Activated gamma-delta T cell treated with Interleukin-2 at 50 U/mL for 16 hours (primary cell): ENCODE results near the gene OVOL1.

Experiments used
- DNase-seq: peaks from one replicate; pipeline ENCODE4 v3.0.0-alpha.2; 2020

OVOL1 gene

DNA sequence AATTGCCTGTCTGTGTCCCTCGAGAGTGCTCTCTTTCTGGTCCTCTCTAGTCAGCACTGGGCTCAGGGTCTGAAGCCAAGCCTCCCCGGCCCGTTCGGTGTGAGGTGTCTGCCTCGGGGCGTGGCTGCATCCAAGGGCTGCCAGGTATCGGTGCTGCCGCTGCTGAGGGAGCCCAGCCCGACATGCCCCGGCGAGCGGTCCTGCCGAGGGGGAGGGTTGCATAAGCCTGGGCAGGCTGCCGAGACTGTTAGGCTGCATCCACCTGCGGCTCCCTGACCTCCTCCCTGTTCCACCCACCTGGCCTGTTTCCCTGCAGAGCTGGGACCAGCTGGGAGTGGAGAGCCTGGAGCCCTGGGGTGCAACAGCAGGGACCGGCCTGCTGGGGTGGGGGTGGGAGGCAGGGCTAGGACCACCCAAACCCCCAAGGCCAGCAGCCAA, 6.3 kb downstream of the OVOL1 start:
- no peak for DNase-seq

DNA sequence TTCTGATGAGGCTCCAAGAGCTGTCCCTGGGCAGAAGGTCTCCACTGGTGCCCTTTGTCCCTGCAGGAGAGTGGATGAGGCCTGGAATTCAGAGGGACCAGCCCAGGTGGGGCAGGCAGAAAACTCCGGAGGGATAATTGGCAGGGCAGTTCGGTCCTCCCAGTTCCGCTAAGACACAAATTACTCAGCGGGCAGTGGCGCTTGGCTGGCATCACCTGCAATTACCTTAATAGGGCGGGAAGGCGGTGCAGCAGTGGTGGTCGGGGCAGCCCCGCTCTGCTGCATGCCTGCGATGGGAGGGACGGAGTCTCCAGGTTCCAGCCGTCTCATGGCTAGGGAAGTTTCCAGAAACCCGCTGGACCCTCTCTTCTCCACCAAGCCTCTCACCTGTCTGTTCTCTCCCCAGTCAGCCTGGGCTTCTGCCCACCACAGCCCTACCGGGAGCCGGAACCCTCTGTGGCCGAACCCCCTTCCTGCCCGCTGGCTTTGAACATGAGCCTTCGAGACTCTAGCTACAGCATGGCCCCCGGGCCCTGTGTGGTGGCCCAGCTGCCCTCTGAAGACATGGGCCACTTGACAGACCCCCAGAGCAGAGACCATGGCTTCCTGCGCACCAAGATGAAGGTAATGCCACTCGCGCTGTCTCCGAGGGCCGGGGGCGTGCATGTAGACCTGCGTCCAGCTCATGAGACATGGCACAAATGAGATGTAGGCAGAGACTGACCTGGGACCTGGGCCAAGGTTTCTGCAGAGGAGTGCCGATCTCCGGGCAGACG, 7.0 kb downstream of the OVOL1 start:
- DNase-seq = no peak

DNA sequence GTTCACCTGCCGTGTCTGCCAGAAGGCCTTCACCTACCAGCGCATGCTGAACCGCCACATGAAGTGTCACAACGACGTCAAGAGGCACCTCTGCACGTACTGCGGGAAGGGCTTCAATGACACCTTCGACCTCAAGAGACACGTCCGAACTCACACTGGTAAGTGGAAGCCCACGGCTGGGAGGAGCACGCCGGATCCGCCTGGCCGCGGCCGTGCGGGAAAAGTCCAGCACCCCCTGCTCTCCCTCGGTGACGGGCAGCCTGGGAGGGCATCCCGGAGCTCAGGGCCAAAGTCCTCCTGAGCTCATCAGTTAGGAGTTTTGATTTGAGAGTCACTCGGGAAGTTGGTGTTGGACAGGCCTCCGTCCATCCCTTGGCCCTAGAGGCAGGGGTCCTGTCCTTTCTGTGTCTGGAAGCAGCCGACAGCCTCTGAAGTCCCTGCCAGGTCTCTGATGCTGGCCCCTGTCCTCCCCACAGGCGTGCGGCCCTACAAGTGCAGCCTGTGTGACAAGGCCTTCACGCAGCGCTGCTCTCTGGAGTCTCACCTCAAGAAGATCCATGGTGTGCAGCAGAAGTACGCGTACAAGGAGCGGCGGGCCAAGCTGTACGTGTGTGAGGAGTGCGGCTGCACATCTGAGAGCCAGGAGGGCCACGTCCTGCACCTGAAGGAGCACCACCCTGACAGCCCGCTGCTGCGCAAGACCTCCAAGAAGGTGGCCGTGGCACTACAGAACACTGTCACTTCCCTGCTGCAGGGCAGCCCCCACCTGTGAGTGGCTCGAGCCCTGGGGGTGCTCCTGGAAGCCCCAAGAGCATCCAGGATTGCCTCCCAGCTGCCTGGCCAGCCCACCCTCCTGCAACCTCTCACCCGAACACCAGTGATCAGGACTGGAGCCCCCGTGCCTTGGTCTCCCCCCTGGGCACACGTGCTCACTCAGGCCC, 8.0 kb downstream of the OVOL1 start:
- DNase-seq = no peak

DNA sequence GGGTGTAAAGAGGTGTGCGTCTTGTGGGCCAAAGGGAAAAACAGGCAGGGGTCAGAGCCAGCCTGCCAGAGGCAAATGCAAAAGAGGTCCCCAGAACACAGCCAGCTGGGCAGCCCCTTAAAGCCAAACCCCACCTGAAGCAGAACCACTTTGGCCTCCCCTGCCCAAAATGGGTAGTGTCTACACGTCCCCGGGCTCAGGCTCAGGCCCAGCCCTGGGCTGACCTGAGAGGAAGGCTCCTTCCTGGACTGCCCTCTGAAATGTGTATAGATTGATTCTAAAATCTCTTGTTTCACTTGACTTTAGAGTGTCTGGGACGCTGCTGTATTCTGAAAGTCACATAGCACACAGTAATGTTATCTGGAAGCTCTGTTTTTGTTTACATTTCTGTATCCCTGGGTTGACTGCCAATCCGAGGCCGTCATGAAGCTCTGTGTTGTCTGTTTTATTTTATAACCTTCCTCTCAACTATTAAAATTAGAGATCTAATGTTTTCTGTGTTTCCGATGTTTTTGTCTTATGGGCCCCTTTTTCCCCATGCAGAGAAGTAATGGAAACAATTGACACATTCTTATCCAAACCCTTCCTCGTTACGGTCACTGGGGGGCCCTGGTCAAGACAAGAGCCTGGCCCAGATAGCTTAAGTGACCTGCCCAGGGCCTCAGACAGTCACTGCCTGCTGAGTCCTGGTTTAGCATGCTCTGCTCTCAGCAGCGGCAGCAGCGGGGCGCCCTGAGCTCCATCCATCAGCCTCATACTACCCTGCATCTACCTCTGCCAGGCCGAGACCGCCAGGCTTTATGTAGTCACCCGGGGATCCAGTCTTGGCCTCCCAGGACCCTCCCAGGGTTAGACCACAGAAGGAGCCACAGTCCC, 10.1 kb downstream of the OVOL1 start:
- no peak for DNase-seq

DNA sequence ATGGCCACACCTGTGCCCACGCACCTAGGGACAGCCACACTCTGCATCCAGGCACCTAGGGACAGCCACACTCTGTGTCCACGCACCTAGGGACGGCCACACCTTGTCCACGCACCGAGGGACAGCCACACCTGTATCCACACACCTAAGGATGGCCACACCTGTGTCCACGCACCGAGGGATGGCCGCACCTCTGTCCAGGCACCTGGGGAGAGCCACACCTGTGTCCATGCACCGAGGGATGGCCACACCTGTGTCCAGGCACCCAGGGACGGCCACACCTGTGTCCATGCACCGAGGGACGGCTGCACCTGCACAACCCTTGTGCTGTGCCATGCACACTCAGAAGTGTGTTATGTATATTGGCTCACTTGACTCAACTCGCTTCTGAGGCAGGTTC, 10.8 kb downstream of the OVOL1 start:
- DNase-seq = no peak

DNA sequence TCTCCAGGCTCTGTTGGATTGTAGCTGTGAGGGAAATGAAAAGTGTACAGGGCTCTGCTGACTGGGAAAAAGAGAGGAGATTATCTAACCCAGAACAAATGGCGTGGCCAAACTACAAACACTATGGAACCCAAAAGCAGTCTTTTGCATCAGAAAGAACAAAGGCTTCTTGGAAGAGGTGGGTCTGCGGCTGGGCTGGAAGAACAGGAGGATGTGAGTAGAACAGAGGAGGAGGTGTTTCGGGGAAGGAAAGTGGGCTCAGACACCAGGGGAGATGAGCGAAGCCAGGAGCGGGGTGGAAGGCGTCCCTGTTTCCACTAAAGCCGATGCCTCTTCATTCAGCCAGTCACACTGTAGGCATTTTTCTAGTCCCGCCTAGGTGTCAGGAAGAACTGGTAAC, 12.0 kb downstream of the OVOL1 start:
- no peak for DNase-seq

DNA sequence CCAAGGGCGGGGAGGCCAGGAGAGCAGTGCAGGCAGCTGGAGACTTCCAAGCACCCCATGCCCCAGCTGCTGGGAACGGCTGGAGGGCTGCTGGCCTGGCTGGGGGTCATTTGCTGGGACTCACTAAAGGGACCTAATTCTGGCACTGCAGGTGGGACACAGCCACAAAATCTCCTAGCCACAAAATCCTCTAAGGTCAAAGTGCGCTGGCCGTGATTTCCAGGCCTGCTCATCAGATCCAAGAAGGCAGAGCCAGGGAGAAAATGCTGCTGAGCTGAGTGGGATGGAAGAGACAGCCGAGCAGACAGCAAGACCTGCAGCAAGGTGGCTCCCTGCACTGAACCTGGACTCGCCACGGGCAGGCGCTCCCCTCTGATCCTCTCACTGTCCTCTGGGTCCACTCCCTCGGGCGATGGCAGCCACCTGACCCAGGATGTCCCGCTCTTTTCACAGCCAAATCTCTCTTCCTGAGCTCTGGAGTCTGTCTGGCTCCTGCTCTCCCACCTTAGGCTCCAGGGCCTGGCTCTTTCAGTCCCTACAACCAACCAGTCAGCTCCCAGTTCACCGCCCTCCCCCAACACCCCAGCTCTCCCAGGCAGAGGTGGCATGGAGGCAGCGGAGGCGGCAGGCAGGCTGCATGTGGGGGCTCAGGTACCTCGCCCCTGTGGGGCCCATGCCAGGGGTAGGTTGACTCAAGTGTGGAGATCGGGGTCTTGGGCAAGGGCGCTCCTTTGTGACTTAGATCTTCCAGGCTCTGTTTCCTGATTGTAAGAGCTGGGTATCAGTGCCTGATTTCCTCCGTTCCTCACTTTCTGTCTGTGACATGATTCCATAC, 14.5 kb downstream of the OVOL1 start:
- DNase-seq = no peak

DNA sequence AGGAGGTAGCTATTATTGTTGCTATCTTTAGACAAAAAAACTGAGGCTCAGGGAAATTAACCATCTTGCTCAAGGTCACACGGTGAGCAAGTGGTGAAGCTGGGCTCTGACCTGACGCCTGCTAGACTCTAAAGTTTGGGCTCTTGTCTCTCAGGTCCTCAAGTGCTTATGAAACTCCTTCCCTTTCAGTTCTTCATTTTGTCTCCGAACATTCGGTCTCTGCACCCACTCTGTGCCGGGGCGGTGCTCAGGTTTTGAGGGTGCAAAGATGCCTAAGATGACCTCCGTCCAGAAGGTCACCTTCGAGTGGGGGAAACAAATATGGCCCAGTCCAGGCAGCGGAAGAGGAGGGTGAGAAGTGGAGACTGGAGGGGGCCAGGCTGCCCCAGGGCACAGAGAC, 16.0 kb downstream of the OVOL1 start:
- no peak for DNase-seq

DNA sequence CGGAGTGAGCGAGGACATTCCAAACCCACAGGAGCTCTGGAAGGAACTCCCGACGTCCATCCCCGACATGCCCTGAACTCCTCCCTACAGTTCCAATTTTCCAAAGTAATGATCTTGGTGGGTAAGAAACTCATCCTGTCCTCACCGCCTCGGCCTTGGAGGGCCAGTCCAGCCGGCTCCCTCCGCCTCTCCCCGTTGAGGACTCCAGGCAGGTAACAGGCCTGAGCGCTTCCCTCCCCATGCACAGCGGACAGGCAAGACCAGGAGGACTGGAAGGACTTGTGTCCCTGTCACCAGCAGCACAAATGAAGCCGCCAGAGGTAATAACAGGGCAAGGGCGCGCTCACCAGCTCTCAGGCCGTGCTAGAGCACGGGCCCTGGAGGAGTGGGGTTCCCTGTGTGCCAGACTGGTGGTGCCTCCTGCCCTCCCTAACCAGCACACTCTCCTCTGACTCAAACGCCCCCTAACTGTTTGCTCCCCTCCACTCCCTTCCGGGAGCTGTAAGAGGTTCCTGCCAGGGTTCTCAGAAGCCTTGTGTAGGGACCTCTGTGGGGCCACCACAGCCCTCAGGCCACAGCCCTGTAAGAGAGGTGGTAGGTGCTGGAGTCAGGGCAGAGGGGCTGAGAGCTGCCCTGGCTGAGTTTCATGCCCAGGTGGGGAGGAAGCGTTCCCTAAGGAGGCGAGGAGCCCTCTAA, 17.1 kb downstream of the OVOL1 start:
- no peak for DNase-seq

DNA sequence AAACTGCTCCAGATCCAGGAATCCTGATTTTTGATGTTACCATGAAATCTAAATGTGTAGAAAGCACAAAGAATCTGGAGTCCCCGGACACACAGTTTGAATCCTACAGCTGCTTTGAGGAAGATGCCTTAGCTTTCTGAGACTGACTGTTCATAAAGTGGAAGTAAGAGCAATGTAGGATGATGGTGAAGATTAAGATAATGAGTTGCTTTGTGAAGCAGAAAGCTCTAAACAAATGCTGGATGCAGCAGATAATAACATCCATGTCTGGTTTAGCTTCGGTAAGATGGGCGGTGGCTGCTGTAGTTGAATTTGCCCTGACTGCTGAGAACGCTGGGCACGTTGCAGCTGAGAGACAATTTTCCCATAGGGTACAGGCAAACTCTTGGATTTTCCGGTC, 20.1 kb downstream of the OVOL1 start:
- DNase-seq = no peak

DNA sequence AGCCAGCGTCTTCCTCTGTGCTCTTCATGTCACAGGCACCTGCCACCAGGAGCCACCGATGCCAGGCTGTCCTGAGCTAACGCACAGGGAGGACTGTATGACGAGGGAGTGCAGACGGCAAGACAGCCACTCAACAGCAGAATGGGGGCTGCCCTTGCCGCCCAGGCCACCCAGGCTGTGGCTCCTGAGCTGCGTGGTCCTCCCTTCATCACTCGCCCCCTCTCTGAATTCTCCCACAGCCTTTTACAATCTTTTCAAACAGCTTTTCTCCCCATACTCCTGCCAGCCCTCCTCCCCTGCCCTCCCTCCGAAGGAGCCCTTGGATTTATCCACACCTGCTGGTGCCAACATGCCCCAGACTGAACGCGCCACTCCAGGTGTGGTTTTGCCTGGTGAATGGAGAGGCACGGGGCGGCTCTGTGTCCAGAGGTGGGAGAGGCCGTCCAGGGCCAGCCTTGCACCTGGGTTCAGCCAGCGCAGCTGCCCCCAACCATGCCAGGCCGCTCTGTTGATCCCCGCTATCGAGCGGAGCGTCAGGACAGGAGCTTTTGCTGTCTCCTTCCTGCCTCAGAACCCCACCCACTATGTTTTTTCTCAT, 22.0 kb downstream of the OVOL1 start:
- DNase-seq = no peak

DNA sequence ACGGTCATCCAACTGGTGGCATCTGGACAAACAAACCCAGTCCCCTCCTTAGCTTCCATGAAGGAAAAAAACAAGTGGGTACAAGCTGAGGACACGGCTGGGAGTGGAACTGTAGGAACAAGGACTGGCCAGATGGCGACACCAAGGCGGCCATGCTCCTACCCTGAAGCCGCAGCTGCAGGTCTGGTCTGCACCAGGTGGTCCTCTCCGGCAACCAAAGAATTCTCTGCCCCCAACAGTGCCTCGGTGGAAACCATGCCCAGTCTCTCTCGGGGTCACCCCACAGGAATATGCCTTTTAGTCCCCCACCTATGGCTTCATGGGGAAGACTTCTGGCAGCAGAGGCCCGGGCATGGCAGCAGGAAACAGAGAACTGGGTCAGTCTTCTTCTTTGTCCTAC, 22.6 kb downstream of the OVOL1 start:
- DNase-seq = no peak

DNA sequence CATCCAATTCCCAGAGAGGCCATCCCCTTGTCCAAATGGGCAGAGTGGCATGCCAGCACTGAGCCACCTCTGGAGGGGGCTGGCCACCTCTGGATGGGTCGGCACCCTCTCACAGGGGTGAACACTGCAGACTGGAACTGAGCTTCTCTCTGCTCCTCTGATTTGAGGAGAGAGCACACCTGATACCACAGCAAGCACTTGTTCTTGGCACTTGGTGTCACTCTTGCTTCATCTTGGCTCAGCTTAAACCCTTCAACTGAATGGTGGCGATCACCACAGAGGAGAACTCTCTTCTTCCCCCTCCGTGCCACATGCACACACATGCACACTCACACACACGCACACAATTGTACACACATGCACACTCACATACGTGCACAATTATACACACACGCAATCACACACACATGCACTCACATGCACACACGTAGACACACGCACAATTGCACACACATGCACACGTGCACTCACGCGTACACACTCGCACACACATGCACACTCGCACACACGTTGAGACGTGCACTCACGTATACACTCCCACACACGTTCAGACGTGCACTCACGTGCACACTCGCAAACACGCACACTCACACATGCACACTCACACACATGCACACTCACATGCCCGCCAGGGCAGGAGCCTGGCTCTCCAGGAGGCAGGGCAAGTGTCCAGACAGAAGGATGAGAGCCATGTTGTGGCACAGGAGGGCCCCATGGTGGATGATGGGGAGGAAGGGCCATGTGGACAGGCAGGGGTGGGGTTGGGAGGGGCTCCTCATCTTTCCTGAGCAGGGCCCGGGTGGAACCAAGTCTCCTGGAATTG, 23.4 kb downstream of the OVOL1 start:
- DNase-seq = no peak

DNA sequence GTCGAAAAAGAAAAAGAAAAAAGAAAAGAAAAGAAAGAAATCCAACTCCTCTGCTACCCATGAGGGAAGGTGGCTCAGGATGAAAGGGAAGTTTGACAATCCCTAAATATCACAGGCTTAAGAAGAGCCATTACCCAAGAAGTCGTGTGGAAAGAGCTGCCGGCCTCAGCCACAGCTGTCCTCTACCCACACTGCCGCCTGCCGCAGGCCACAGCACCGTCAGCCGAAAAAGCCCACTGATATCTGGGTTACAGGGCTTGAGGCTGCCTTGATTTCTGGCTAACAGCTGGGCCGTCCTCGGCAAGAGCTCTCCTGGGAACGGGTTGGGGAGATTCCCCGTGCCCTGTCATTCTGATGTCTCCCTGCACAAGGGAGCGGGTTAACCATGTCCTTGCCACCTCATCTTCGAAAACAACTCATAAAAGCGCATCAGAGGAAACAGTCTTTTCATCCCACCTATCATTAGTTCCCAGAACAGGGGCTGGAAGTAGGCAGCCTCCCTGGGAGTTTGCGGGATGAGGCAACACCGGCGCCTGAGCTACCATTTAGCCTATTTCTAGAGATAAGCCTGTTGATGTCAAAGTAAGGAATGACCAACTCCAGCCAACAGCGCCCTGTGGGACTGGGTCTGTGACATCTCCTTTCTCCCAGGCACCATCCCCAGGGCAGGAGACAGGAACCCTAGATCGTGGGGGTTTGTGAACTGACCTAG, 25.1 kb downstream of the OVOL1 start:
- DNase-seq = no peak

DNA sequence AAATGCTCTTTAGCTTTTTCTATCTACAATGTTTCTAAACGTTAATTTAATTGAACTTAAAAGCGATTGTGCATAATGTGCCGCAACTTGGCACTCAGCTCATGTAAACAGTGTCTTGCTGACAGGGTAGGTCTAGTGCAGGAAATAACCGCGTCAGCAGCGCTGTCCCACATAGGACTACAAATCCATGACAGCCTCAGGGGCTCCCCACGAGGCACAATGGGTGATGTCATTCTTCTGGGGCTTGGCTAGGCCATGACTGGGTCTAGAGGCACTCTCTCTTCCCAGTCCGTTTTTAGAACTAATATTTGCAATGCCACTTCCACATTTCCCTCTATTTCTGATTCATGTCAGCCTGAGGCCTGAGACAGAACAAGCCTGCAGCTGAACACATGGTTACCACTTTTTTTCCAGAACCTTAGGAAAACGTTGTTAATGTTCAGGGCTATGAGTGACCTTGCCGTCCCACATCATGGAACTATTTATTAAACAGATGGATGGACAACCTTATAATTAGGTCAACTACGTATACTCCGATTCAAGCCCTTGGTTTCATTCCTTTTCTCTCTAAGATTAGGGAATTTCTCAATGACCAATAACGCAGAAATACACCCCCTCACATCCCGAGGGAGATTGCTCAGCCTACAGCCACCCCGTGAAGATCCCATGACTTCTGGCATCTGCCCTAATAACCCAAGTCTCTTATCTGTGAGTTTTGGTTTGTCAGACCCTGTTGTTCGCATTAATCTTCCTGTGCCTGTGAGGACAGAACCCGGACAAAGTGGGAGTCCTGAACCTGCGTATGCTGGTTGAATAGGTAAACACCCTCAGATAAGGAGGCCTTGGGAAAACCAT, 27.5 kb downstream of the OVOL1 start:
- DNase-seq = no peak

DNA sequence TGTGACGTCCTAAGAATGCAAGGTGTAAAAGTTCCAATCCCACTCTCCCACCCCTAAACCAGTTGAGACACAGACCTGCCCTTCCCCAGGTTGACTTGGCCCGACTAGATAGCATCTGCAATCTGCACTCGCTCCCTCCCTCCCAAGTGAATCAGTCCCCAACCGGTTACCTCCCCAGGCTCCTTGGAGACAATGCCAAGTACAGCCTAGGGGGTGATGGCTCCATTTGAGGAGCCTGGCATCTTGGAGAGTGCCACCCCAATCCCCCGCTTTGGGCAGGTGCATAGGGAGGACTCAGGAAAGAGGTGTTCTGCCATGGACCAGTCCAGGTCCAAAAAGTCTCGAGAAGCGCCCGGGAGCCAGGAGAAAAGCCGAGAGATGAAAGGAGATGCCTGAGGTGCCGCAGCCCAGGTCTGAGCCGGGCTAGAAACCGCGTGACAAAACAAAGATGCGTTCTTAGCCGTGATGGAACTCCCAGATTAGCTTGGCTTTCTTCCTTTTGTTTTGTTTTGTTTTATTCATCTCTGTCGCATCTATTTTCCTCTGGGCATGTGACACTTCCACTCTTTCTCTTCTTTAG, 28.2 kb downstream of the OVOL1 start:
- DNase-seq = no peak

DNA sequence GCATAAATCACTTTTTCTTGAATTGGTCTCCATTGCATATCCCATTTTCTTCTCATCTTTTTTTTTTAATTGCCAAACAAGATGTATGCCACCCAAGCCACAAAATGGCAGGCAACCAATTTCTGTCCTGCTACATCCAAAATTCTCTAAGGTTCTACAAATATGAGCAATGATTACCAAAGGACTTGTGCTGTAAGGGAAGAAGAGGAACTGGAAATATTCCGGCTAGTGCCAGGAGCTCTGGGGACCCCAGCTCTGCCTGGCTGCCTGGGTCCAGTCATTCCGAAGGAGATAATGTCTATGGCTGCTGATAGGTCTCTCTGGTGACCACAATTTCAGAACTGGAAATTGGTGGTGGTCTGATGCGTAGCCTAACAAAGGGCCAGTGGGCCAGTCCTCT, 29.8 kb downstream of the OVOL1 start:
- no peak for DNase-seq

DNA sequence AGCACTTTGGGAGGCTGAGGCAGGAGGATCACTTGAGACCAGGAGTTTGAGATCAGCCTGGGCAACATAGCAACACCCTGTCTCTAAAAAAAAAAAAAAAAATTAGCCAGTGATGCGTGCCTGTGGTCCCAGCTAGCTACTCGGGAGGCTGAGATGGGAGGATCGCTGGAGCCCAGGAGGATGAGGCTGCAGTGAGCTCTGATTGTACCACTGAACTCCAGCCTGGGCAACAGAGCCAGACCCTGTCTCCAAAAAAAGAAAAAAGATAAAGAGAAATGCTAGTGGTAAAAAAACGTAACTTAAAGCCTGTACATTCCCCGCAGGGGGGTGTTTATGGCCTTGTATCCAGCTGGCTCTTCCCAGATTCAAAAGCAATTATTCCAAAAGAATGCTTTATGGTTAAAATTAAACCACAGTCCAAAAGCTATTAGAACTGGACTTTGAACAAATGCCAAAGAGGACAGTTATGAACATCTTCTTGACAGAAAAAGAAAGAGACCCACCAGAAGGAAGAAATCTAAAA, 30.5 kb downstream of the OVOL1 start:
- DNase-seq = no peak
